Lung (tissue), 12 donors: ENCODE results near the gene CD302. TPM values are rescaled to one million over a fixed set of nuclear protein-coding genes. Genes with fewer than 3 reads are reported as not detected.
"Not testable (repeated sequence)": the region's sequence is repeated elsewhere in the genome, so short reads cannot be mapped to it uniquely, and the experiment has no call there.

Source experiments
- ATAC-seq: fragments of 200-7000 bp; cut with Tn5 transposase; one replicate; pipeline ENCODE4 v1.9.1; 2020; ENCODE audit warnings: moderate number of reproducible peaks; ENCODE audit not compliant: insufficient read depth, low FRiP score
- DNase-seq, 3 donors: peaks; one replicate each; pipeline ENCODE4 v3.0.0-alpha.2; 2013 to 2017
- H3K27ac ChIP-seq, 2 donors: one replicate each; pipeline ENCODE4 v1.5.1; 2013; ENCODE audit warnings: mild to moderate bottlenecking in 2 of 2, moderate library complexity in 2 of 2, control low read depth in 1 of 2, inconsistent platforms in 1 of 2, low read depth in 1 of 2, low read length in 1 of 2
- H3K27me3 ChIP-seq, 3 donors: one replicate each; pipeline ENCODE4 v1.5.1; 2013; ENCODE audit warnings: low read length in 2 of 3; ENCODE audit not compliant: control insufficient read depth in 3 of 3, insufficient read depth in 3 of 3
- H3K36me3 ChIP-seq, 4 donors: one replicate each; pipeline ENCODE4 v1.5.1; 2013; ENCODE audit warnings: low read length in 4 of 4, mild to moderate bottlenecking in 1 of 4, moderate library complexity in 1 of 4; ENCODE audit not compliant: control insufficient read depth in 4 of 4, insufficient read depth in 4 of 4
- H3K4me1 ChIP-seq, 5 donors: one replicate each; pipeline ENCODE4 v1.5.1; 2013; ENCODE audit warnings: low read length in 5 of 5, mild to moderate bottlenecking in 2 of 5, moderate library complexity in 1 of 5; ENCODE audit not compliant: control insufficient read depth in 5 of 5, insufficient read depth in 5 of 5
- H3K4me3 ChIP-seq: one replicate; pipeline ENCODE4 v1.5.1; 2013; ENCODE audit warnings: mild to moderate bottlenecking, control low read depth, moderate library complexity
- H3K9ac ChIP-seq, 2 donors: one replicate each; pipeline ENCODE4 v1.5.1; 2013; ENCODE audit warnings: low read length in 2 of 2, control low read depth in 1 of 2; ENCODE audit not compliant: insufficient read depth in 1 of 2
- H3K9me3 ChIP-seq, 4 donors: one replicate each; pipeline ENCODE4 v1.5.1; 2013; ENCODE audit warnings: low read length in 3 of 4, mild to moderate bottlenecking in 1 of 4, moderate library complexity in 1 of 4; ENCODE audit not compliant: control insufficient read depth in 4 of 4, insufficient read depth in 3 of 4
- WGBS, 2 donors: extraction: QIAGEN DNeasy Blood & Tissue Kit; methylation state at CpG; one replicate each; pipeline ENCODE4 v1.1.7; 2013; 5-methylcytosine and 5-hydroxymethylcytosine counted together
- polyA plus RNA-seq, 2 donors: library from polyadenylated mRNA; stranded (reverse); fragments of 200-250 nt; gene quantifications; one replicate each; pipeline ENCODE4 v1.2.1, GENCODE V29; 2013
- total RNA-seq, 2 donors: library from RNA; depleted of rRNA in 1 of 2; stranded (reverse); fragments of >200 nt in 1 of 2; gene quantifications; one replicate each; pipeline ENCODE4 v1.2.1, GENCODE V29; 2014 to 2021
- TF ChIP-seq, protein P1 (sequence below): IDR thresholded peaks from 2 replicates; pipeline ENCODE4 v1.5.1; 2012; ENCODE audit warnings: mild to moderate bottlenecking; ENCODE audit errors: control extremely low read depth, extremely low read depth
- donor health status: control.
- donor health status: control.
- donor health status: Bipolar disorder and iron deficiency.
- donor health status: healthy.
- donor health status: DM: yes; HTN: yes; CAD: no.

Gene CD302
- total and polyA plus RNA-seq, 4 donors = 23.4 to 89.8 (median 43.2) TPM

DNA sequence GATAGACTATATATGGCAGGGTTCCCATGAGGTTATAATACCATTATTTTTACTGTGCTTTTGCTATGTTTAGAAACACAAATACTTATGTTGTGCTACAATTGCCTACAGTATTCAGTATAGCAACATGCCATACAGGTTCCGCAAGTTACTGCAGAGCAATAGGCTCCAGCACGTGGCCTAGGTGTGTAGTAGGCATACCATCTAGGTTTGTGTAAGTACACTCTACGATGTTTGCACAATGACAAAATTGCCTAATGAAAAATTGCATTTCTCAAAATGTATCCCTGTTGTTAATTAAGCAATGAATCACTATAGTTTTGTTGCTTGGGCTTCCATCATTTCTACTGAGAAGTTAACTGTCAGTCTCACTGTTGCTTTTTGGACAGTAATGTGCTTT is 9.8 kb downstream of the CD302 start:
- ATAC-seq = peak; percentile 17
- peak in 1 of 3 donors; percentile 74 for DNase-seq
- no peaks in the 10 kb centered on the region for H3K9me3 ChIP-seq
- H3K4me1 ChIP-seq = peaks cover 3 to 6% (median 5%) of the 10 kb centered on the region in 5 donors
- H3K36me3 ChIP-seq = no peaks in the 10 kb centered on the region
- H3K9ac ChIP-seq = no peak overlapping the region
- H3K4me3 ChIP-seq = no peak overlapping the region
- H3K27ac ChIP-seq = no peak overlapping the region
- TF ChIP-seq, protein P1, sequence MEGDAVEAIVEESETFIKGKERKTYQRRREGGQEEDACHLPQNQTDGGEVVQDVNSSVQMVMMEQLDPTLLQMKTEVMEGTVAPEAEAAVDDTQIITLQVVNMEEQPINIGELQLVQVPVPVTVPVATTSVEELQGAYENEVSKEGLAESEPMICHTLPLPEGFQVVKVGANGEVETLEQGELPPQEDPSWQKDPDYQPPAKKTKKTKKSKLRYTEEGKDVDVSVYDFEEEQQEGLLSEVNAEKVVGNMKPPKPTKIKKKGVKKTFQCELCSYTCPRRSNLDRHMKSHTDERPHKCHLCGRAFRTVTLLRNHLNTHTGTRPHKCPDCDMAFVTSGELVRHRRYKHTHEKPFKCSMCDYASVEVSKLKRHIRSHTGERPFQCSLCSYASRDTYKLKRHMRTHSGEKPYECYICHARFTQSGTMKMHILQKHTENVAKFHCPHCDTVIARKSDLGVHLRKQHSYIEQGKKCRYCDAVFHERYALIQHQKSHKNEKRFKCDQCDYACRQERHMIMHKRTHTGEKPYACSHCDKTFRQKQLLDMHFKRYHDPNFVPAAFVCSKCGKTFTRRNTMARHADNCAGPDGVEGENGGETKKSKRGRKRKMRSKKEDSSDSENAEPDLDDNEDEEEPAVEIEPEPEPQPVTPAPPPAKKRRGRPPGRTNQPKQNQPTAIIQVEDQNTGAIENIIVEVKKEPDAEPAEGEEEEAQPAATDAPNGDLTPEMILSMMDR = no peak
- WGBS, 2 donors = 47 to 64% methylated on average over 3 of the region's 3 CpGs
- H3K27me3 ChIP-seq = no peaks in the 10 kb centered on the region

- H3K36me3 ChIP-seq, ATAC-seq, H3K4me3 ChIP-seq, DNase-seq, H3K27ac ChIP-seq, H3K9ac ChIP-seq, H3K9me3 ChIP-seq, H3K4me1 ChIP-seq, H3K27me3 ChIP-seq: not testable (repeated sequence)
- 74 to 87% methylated on average over 6 of the region's 6 CpGs for WGBS, 2 donors
These were observed 10.4 kb downstream of the CD302 start for GRCh38 chr2:159787647-159788046.

GRCh38 chr2:159786938-159787337 is 11.1 kb downstream of the CD302 start:
- TF ChIP-seq, protein P1 = no peak
- peaks cover 3 to 6% (median 5%) of the 10 kb centered on the region in 5 donors for H3K4me1 ChIP-seq
- H3K27ac ChIP-seq = no peak overlapping the region
- H3K9me3 ChIP-seq = no peaks in the 10 kb centered on the region
- DNase-seq (no peak), ATAC-seq (no peak)
- no peak overlapping the region for H3K9ac ChIP-seq
- no peaks in the 10 kb centered on the region for H3K36me3 ChIP-seq
- H3K4me3 ChIP-seq = no peak overlapping the region
- WGBS, 2 donors = 67 to 85% methylated on average over 2 of the region's 2 CpGs
- H3K27me3 ChIP-seq = no peaks in the 10 kb centered on the region

DNA sequence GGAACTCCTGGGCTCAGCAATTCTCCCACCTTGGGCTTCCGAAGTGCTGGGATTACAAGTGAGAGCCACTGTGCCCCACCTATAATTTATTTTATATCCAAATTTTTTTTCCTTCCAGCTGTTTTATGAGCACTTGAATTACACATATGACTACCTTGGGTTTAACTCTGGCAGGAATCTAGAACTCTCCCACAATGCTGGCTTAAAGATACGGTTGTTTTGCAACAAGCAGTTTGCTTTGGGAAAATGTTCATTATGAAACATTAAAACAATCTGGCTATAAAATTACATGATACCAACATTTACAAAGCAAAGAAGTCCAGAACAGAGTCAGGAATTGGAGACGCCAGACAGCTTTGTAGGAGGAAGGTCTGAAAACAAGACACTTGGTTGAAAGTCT is 12.8 kb downstream of the CD302 start:
- TF ChIP-seq, protein P1 = no peak
- H3K9me3 ChIP-seq = no peaks in the 10 kb centered on the region
- H3K9ac ChIP-seq = no peak overlapping the region
- WGBS, 2 donors = 70 to 85% methylated on average over 3 of the region's 3 CpGs
- peaks cover 0 to 6% (median 4%) of the 10 kb centered on the region in 5 donors for H3K4me1 ChIP-seq
- H3K36me3 ChIP-seq = peaks cover 0 to 5% (median 0%) of the 10 kb centered on the region in 4 donors
- ATAC-seq (no peak), DNase-seq (no peak)
- no peak overlapping the region for H3K4me3 ChIP-seq
- H3K27ac ChIP-seq = no peak overlapping the region
- no peaks in the 10 kb centered on the region for H3K27me3 ChIP-seq

- H3K27ac ChIP-seq, H3K4me3 ChIP-seq, H3K4me1 ChIP-seq, DNase-seq, H3K9ac ChIP-seq, ATAC-seq, H3K36me3 ChIP-seq, H3K27me3 ChIP-seq, H3K9me3 ChIP-seq: not testable (repeated sequence)
- WGBS, 2 donors = 59 to 72% methylated on average over 6 of the region's 6 CpGs
These were observed 13.3 kb downstream of the CD302 start for GRCh38 chr2:159784744-159785143.
